Breast epithelium (tissue), 4 donors: Measurements from ENCODE around the gene GKN1. TPM values are rescaled to one million over a fixed set of nuclear protein-coding genes. Genes with fewer than 3 reads are reported as not detected.
A peak's percentile ranks its signal among the peaks of the same experiment; 100 is the strongest.

Source experiments
- DNase-seq, 2 donors: peaks; one replicate each; pipeline ENCODE4 v3.0.0-alpha.2; 2019; ENCODE audit warnings: low spot score in 2 of 2
- H3K27ac ChIP-seq, 2 donors: fragments of 200-600 bp; sonication (generic) in 1 of 2; one replicate each; pipeline ENCODE4 v1.5.1; 2016 to 2019; ENCODE audit warnings: mild to moderate bottlenecking in 1 of 2
- H3K27me3 ChIP-seq, 2 donors: fragments of 200-600 bp; sonication (generic) in 1 of 2; one replicate each; pipeline versions ENCODE4 v1.5.1 to v1.6.0; 2017 to 2019; ENCODE audit warnings: control low read depth in 1 of 2, mild to moderate bottlenecking in 1 of 2
- H3K36me3 ChIP-seq: fragments of 200-600 bp; one replicate; pipeline ENCODE4 v1.5.1; 2019
- H3K4me1 ChIP-seq, 2 donors: fragments of 200-600 bp; sonication (generic); one replicate each; pipeline ENCODE4 v1.5.1; 2016 to 2019; ENCODE audit warnings: control low read depth in 1 of 2
- H3K4me3 ChIP-seq, 3 donors: fragments of 200-600 bp; sonication (generic); 1 replicate in 2 of 3; 2 replicates in 1 of 3; pipeline ENCODE4 v1.5.1; 2016 to 2019; ENCODE audit warnings: mild to moderate bottlenecking in 3 of 3, moderate library complexity in 2 of 3
- H3K9me3 ChIP-seq, 2 donors: fragments of 200-600 bp; sonication (generic) in 1 of 2; one replicate each; pipeline ENCODE4 v1.5.1; 2016 to 2019; ENCODE audit warnings: control low read depth in 1 of 2
- POLR2A ChIP-seq: fragments of 450-650 bp; IDR thresholded peaks from one replicate; pipeline ENCODE4 v1.6.1; 2016; ENCODE audit warnings: antibody characterized with exemption, mild to moderate bottlenecking, moderate library complexity
- POLR2AphosphoS5 ChIP-seq, 3 donors: sonication (generic); formaldehyde crosslinking; IDR thresholded peaks; one replicate each; pipeline ENCODE4 v1.6.1; 2017; ENCODE audit warnings: antibody characterized with exemption in 3 of 3
- intact Hi-C: fragments of 100-400 bp; cut with DNase I; formaldehyde crosslinking; loops from one replicate; pipeline ENCODE4 v1.15.1; 2023; ENCODE audit warnings: low total_unique reads
- total RNA-seq, 3 donors: library from RNA; depleted of rRNA; stranded (reverse); fragments of >200 nt; gene quantifications; one replicate each; pipeline ENCODE4 v1.1.0, GENCODE V29; 2016
- TF ChIP-seq, protein P1 (sequence below), 3 donors: fragments of 450-650 bp; IDR thresholded peaks; one replicate each; pipeline ENCODE4 v1.5.1; 2016 to 2017; ENCODE audit warnings: antibody characterized with exemption in 3 of 3, mild to moderate bottlenecking in 3 of 3, moderate library complexity in 3 of 3

Gene GKN1
- total RNA-seq, 3 donors from 2014 or later, result not detected

DNA sequence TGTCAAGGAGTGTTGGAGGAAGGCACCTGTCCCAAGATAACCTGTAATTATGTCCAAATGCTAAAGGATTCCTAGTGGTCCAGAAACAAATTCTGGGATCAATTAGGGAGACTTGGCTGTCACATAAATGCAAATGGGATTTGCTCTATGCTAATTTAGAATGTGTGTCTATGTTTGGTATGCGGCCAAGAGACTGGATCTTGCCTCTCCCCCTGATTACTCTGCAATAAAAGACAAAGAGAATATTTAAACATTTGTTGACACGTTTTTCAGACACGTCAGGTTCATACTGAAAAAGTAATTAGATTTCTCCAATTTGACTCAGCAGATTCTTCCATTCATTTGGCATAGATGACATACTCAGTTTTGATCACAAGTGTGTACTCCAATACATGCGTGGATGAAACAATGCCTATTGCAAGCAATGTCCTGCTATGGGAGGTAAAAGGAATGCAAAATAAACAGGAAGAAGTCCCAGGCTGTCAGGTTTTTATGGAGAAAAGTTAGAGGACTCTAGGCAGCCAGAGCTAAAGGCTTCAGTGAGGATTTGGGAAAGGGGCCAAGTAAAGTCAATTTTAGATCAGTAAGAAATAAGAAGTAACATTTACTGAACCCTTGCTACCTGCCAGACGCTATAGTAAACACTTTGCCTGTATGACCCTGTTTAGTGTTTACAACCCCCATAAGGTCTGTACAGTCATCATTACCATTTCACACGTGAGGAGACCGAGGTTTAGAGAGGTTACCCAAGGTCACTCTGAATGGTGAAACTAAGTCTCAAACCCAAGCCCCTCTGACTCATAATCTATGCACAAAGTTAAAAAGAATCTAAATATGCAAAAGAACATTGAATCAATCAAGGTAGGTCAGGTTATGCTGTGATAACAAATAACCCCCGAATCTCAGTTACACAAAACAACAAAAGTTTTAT is 46.3 kb downstream of the GKN1 start:
- H3K4me1 ChIP-seq, result peaks cover 0 to 4% of the 10 kb centered on the region in 2 donors
- DNase-seq, result no peak
- intact Hi-C loops, result loop anchor here (5.0 kb wide), 1 partner anchor 442 kb away; no protein-coding TSS in a partner anchor
- TF ChIP-seq POLR2AphosphoS5 (IDR thresholded peaks at IDR 0.05) (no peak), POLR2A (no peak)
- TF ChIP-seq, protein P1, sequence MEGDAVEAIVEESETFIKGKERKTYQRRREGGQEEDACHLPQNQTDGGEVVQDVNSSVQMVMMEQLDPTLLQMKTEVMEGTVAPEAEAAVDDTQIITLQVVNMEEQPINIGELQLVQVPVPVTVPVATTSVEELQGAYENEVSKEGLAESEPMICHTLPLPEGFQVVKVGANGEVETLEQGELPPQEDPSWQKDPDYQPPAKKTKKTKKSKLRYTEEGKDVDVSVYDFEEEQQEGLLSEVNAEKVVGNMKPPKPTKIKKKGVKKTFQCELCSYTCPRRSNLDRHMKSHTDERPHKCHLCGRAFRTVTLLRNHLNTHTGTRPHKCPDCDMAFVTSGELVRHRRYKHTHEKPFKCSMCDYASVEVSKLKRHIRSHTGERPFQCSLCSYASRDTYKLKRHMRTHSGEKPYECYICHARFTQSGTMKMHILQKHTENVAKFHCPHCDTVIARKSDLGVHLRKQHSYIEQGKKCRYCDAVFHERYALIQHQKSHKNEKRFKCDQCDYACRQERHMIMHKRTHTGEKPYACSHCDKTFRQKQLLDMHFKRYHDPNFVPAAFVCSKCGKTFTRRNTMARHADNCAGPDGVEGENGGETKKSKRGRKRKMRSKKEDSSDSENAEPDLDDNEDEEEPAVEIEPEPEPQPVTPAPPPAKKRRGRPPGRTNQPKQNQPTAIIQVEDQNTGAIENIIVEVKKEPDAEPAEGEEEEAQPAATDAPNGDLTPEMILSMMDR (IDR thresholded peaks at IDR 0.05), result no peak
- no peaks in the 10 kb centered on the region for H3K27me3 ChIP-seq
- H3K9me3 ChIP-seq, result no peaks in the 10 kb centered on the region
- no peaks in the 10 kb centered on the region for H3K36me3 ChIP-seq
- no peak overlapping the region for H3K27ac ChIP-seq
- H3K4me3 ChIP-seq, result no peak overlapping the region

- Histone ChIP-seq H3K36me3 (no peaks in the 10 kb centered on the region), H3K9me3 (no peaks in the 10 kb centered on the region), H3K4me3 (no peak overlapping the region), H3K27me3 (no peaks in the 10 kb centered on the region), H3K4me1 (peaks cover 0 to 4% of the 10 kb centered on the region in 2 donors), H3K27ac (no peak overlapping the region)
- intact Hi-C loops, result loop anchor here (5.0 kb wide), 1 partner anchor 441 kb away; no protein-coding TSS in a partner anchor
- DNase-seq, result no peak
- TF ChIP-seq, protein P1 (IDR thresholded peaks at IDR 0.05), result no peak
- no peak for TF ChIP-seq POLR2A
- no peak for TF ChIP-seq POLR2AphosphoS5 (IDR thresholded peaks at IDR 0.05)
Observed at GRCh38 chr2:69021727-69022126, 47.3 kb downstream of the GKN1 start.

- peaks cover 0 to 4% of the 10 kb centered on the region in 2 donors for H3K4me1 ChIP-seq
- no peak overlapping the region for H3K27ac ChIP-seq
- H3K4me3 ChIP-seq, result no peak overlapping the region
- no peaks in the 10 kb centered on the region for H3K27me3 ChIP-seq
- TF ChIP-seq POLR2AphosphoS5 (IDR thresholded peaks at IDR 0.05), result no peak
- no peak for TF ChIP-seq POLR2A
- TF ChIP-seq, protein P1 (IDR thresholded peaks at IDR 0.05), result no peak
- no peaks in the 10 kb centered on the region for H3K36me3 ChIP-seq
- DNase-seq, result no peak
- no peaks in the 10 kb centered on the region for H3K9me3 ChIP-seq
- intact Hi-C loops, result loop anchor here (5.0 kb wide), 1 partner anchor 440 kb away; no protein-coding TSS in a partner anchor
Observed at GRCh38 chr2:69022548-69022947, 48.1 kb downstream of the GKN1 start.

- Histone ChIP-seq H3K9me3 (no peaks in the 10 kb centered on the region), H3K27ac (no peak overlapping the region), H3K27me3 (no peaks in the 10 kb centered on the region), H3K4me1 (peaks cover 0 to 4% of the 10 kb centered on the region in 2 donors), H3K4me3 (no peak overlapping the region), H3K36me3 (no peaks in the 10 kb centered on the region)
- TF ChIP-seq POLR2A (no peak), POLR2AphosphoS5 (IDR thresholded peaks at IDR 0.05) (no peak)
- TF ChIP-seq, protein P1 (IDR thresholded peaks at IDR 0.05), result no peak
- no peak for DNase-seq
- intact Hi-C loops, result loop anchor here (5.0 kb wide), 1 partner anchor 439 kb away; no protein-coding TSS in a partner anchor
Observed at GRCh38 chr2:69023236-69023635, 48.8 kb downstream of the GKN1 start.

DNA sequence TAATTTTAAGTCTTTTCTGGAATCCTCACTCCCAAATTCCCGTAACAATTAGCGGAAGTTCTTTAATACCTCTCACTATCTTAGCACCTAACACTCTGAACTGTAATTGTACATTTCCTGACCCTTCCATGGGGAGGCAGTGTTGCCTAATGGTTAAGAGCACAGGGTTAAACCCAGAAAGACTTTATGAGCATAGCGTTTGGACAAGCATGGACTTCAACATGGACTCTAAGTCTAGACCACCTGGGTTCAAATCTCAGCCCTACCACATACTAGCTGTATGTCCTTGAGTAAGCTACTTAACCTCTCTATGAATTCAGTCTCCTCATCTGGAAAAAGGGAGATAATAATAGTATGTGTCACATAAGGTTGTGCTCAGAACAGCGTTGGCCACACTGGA is 51.6 kb downstream of the GKN1 start:
- Histone ChIP-seq H3K4me3 (no peak overlapping the region), H3K9me3 (no peaks in the 10 kb centered on the region), H3K27me3 (no peaks in the 10 kb centered on the region), H3K27ac (no peak overlapping the region), H3K36me3 (no peaks in the 10 kb centered on the region), H3K4me1 (peaks cover 0 to 4% of the 10 kb centered on the region in 2 donors)
- TF ChIP-seq POLR2A, result no peak
- TF ChIP-seq, protein P1 (IDR thresholded peaks at IDR 0.05), result peak in 2 of 3 donors; percentile 56 to 66
- DNase-seq, result no peak
- intact Hi-C loops, result no loop called here
